Right renal cortex interstitium (tissue), 3 donors: ENCODE measurements around the gene HYCC2. TPM values are rescaled to one million over a fixed set of nuclear protein-coding genes. Genes with fewer than 3 reads are reported as not detected.

Source experiments
- polyA plus RNA-seq, 3 donors: library from polyadenylated mRNA; unstranded; fragments of 120-200 nt; gene quantifications; one replicate each; pipeline ENCODE4 v1.2.1, GENCODE V29; 2013; ENCODE audit not compliant: insufficient read length in 3 of 3

The HYCC2 gene
- polyA plus RNA-seq, 3 donors = 13.3 to 13.5 (median 13.5) TPM

Other genes with a start within 250 kb of the HYCC2 start
- 100 to 1,000 TPM; 284 to 317 (median 293) TPM for gene CLK1, start 207.0 kb downstream of the HYCC2 start, polyA plus RNA-seq
- 10 to 100 TPM; 59.3 to 80.2 (median 69.8) TPM for gene PPIL3, start 182.6 kb downstream of the HYCC2 start, polyA plus RNA-seq
- 10 to 100 TPM; 51.9 to 53.6 (median 52.6) TPM for gene NIF3L1, start 182.3 kb downstream of the HYCC2 start, polyA plus RNA-seq
- 10 to 100 TPM; 29.8 to 31.8 (median 31.2) TPM for gene ORC2, start 108.0 kb downstream of the HYCC2 start, polyA plus RNA-seq
- 100 to 1,000 TPM; 131 to 137 (median 132) TPM for gene NDUFB3, start 330 bp upstream of the HYCC2 start, polyA plus RNA-seq
- 10 to 100 TPM; 50.2 to 55.3 (median 52.8) TPM for gene CFLAR, start 44.5 kb upstream of the HYCC2 start, polyA plus RNA-seq
- 1 to 10 TPM; 7.2 to 8.0 (median 8.0) TPM for gene CASP10, start 111.5 kb upstream of the HYCC2 start, polyA plus RNA-seq
- 10 to 100 TPM; 14.9 to 17.3 (median 15.2) TPM for gene CASP8, start 188.9 kb upstream of the HYCC2 start, polyA plus RNA-seq